Uterine smooth muscle cell (primary cell): ENCODE data around the gene PHF8. TPM values are rescaled to one million over a fixed set of nuclear protein-coding genes. Genes with fewer than 3 reads are reported as not detected.

Source experiments
- total RNA-seq: library from RNA; depleted of rRNA; stranded (reverse); fragments of >200 nt; gene quantifications from 2 replicates; pipeline ENCODE4 v1.2.3, GENCODE V29; 2014

Gene PHF8
- total RNA-seq, result 13.4 and 15.7 TPM in 2 replicates

DNA sequence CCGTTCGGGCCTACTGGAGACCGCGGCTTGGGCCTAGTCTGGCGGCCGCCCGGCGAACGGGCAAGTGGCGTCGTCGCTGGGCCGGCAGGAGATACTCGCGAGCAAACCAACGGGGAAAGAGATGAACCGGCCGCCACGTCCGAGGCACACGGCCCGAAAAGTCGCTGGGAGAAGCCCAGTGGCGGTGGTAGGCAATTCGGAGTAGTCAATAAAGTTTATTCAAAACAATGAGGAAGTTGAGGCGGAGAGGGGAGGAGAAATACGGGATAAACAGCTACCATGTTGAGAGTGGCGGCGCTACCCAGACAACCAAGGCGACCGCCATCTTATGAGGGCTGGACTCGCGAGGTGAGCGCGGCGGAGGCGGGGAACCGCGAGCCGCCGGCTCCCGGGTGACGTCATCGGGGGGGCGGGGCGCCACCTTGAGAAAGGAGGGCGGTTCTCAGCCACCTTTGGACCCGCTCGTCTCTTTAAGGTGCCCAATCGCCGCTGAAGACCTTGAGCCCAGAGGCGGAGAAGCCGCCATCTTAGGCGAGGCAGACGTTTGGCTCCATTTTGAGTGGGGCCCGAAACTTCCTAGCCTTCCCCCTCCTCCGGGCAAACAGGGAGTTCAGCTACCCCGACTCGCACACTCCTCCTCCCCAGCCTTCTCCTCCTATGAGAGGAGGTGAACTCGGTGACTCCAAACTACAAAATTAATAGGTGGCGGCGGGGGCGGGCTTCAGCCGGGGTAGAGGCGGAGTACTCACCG lies at the start of gene PHF8:
TSS of gene PHF8 (minus strand) at position 348 of the 751 bp plus-strand sequence. CDS start 1,745 bp downstream, outside the sequence.

Other genes starting within 250 kb of the PHF8 start
- gene FAM120C, start 138.8 kb upstream of the PHF8 start, total RNA-seq, result 5.4 and 5.9 TPM in 2 replicates